Astrocyte of the spinal cord (primary cell): ENCODE measurements around the gene DENND11.

Experiments used
- DNase-seq: peaks from one replicate; pipeline ENCODE4 v3.0.0; 2011; ENCODE audit warnings: low read depth, low spot score
- H3K4me3 ChIP-seq: 2 replicates; pipeline ENCODE4 v1.5.1; 2011; ENCODE audit warnings: low read depth, mild to moderate bottlenecking, low read length, moderate library complexity
- CTCF ChIP-seq: IDR thresholded peaks from 2 replicates; pipeline ENCODE4 v1.5.1; 2012; ENCODE audit warnings: low read depth, mild to moderate bottlenecking, low read length, inconsistent platforms
- in situ Hi-C: cut with HindIII; loops from 2 replicates; pipeline ENCODE4 v1.10.0; 2017; ENCODE audit warnings: low sequenced_read_pairs

DENND11 gene

GRCh38 chr7:141659501-141659900 lies 42.5 kb downstream of the DENND11 start:
- no peak overlapping the region for H3K4me3 ChIP-seq
- TF ChIP-seq CTCF: no peak
- in situ Hi-C loops: no loop called here
- DNase-seq: no peak

GRCh38 chr7:141654551-141654950 lies 47.4 kb downstream of the DENND11 start:
- H3K4me3 ChIP-seq: no peak overlapping the region
- in situ Hi-C loops: no loop called here
- DNase-seq: peak; percentile 73
- peak; percentile 80 for TF ChIP-seq CTCF

GRCh38 chr7:141652691-141653090 lies 49.3 kb downstream of the DENND11 start:
- H3K4me3 ChIP-seq: no peak overlapping the region
- in situ Hi-C loops: no loop called here
- no peak for DNase-seq
- no peak for TF ChIP-seq CTCF
